HG03103 (cell line): Measurements from ENCODE around the gene CLDN12.

ENCODE experiments used
- ATAC-seq: cut with Tn5 transposase; IDR thresholded peaks from one replicate; pipeline ENCODE4 v1.9.1; 2021; ENCODE audit warnings: low read depth; ENCODE audit not compliant: unreplicated experiment

CLDN12 gene

DNA sequence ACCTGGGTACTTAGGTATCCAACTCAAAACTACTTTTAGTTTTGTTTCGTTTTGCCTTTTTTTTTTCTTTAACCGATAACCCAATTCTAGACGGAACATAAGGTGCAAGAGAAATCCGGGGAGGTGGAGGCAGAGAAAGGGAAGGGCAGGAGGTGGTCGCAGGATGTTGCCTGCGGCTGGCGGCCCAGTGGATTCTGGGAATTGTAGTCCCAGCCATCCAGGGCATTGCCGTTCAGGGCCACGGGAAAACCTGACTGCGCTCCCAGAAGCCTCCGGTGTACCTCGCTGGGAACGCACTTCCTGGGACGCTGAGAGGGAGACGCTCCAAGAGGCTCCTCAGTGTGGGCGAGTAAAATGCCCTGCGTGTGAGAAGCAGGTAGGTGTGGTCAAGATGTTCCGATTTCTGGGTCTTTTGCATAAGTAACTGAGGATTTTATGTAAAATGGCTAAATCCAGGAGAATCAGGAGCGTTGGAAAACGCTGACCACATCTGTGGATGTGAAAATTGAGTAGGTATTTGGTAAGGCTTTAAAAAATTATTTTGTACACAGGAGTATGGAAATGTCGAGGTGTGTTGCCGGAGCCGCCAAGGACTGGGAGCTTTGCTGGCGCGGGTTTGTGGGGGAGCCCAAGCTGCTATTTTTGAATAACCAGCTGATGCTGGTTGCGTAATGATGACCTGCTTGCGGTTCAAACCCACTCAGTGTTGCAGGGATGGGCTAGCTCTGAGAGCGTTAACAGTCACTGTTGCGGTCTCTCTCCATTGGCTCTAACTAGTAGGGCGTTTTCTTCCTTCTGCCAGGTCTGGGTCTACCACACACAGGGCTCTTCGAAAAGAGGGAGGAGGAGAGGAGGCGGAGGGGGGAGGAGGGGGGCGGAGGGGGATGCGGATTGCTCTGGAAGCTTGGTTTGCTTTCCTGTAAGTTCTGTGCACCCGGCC, at the start of gene CLDN12:
TSS of gene CLDN12 (plus strand) at position 288 of the 940 bp plus-strand sequence. CDS start 9,216 bp downstream, outside the sequence.
- ATAC-seq = peak; percentile 97

DNA sequence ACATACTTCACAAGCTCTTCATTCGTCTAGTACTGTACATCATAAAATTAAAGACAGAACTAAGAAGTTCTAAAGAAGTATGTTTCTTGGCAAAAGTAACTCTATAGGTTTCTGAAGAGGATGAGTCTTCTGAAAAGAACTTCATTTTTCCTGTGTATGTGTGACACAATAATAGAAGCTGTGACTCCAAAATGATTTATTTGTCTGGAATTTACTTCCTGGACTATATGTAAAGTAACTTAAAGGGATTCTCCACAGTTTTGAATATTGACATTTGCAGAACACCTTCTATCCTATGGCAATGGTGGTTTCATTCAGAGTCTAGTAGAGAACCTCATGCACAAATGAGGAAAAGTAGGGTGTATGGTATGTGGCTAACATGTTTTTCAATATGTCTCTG, 19.8 kb upstream of the CLDN12 start:
- ATAC-seq = no peak

DNA sequence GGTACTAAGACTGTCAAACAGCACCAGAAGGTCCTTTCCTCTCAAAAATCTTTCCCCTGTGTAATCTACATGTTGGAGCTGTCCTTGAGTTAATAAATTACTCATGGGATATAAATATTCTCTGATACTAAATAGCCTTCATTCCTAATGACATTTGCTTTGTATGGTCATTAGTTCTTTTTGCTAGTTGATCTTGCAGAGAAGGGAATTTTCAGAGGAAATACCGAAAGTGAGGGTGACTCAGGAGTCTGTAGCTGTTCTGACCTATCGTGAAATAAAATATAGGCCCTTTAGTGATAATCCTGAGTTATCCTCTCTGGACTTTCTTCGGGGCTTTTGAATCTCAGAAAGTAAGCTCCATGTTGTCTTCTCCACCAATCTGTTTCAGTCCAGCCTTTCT, 19.4 kb upstream of the CLDN12 start:
- ATAC-seq = no peak

DNA sequence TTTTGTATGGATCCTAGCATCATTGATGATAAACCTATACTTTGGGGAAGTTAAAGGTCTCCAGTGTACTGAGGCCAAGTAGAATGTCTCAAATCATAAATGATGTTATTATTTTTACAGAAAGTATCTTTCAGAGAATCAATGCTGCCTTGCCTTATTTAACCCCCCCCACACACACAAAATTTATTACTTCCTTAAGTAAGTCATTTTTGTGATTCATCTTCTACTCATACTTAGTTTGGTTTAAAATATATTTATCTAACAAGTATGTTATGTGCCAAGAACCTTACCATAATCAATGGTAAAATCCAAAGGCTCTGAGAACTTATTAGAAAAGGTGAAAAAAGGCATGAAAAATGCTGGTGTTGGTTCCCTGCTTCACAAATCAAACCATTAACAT, 18.8 kb upstream of the CLDN12 start:
- no peak for ATAC-seq

DNA sequence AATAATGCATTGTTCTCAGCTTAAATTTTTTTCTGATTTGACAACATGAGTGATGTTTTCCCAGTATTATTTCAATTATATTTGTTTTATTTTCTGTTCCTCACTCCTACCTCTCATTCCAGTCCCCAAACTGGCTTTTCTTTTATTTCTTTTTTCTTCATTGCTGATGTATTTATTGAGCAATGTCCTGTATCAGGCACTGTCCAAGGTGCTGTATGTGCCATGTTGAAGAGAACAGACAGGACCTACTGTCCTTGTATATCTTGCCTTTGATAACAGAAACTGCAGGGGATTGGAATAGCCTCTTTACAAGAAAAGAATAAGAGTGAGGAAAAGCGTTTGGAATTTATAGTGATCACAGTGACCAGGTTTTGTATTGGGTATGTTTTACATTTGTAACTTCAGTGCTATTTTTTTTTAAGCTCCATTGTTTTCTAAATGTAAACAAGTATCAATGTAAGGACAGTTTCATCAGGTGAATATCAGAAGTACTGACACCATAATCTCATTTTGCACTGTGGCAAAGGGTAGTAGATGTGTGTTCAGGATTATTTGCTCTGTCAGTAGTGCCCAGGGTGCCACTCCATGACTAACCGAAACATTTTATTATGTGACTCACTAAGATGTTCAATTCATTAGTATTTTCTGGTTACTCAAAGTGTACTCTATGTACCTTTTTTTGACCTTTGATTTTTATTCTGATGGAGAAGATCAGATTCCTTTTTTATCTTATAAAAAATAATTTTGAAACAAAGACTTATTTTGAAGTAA, 15.6 kb upstream of the CLDN12 start:
- no peak for ATAC-seq

DNA sequence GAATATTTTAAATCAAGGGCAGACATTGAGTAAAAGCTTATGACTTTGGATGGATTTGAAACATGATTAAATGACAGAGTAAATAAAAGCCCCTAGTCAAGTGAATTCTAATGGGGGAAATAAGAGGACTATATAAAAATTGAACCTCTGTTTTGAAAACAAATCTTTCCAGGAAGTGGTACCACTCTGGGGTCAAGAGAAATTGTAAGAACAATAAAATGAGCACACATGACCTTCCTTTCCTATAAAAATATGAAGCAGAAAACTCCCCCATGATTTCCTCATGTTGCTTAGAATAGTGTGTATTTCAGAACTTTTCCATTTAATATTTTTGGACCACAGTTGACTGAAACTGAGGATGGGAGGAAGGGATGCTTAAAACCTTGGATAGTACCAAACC, 12.3 kb upstream of the CLDN12 start:
- no peak for ATAC-seq

DNA sequence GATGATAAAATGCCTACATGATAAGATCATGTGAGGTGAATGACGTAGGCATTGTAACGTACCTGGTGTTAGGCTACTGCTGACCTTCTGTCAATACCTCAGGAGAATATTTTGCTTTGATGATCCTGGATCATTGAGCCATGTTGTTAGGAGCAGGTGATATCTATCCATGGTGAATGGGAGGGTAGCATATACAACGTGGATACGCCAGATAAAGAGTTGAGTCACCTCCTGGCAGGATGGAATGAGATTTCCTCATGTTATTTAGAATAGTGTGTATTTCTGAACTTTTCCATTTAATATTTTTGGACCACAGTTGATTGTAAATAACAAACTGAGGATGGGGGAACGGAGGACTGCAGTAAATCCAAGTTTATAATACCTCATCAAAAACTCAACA, 11.8 kb upstream of the CLDN12 start:
- no peak for ATAC-seq

DNA sequence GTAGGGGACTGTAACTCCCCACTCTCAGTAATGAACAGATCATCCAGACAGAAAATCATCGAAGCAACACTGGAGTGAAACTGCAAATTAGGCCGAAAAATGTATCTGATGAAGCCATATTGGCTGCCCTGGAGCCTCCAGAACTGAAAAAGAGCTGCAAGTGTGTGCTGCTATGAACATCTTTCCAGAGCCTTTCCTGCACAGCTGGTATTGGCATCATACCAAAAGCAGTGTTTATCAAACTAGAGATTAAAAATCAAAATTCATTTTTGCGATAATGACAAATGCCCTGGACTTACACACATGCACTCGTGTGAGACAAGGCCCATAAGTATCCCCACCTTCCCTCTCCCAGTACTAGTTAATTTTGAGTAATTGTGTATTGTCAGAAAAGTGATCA, 6.8 kb upstream of the CLDN12 start:
- no peak for ATAC-seq

DNA sequence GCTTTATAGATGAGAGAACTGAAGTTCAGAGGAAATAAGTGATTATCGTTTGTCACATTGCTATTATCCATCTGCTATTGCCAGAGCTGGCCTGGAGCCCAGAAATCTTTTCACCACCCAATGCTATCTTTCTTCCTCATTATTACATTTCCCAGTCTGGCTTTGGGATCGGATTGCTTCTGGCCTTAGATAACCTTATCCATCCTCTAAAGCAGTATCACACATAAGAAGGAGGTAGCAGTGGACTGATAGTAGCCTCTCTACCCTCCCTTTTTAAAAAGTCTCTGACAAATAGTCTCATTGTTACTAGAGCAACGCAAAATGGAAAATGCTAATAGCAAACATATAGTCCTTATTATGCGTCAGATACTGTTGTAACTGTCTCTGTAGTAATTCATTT, 1.3 kb upstream of the CLDN12 start:
- no peak for ATAC-seq

DNA sequence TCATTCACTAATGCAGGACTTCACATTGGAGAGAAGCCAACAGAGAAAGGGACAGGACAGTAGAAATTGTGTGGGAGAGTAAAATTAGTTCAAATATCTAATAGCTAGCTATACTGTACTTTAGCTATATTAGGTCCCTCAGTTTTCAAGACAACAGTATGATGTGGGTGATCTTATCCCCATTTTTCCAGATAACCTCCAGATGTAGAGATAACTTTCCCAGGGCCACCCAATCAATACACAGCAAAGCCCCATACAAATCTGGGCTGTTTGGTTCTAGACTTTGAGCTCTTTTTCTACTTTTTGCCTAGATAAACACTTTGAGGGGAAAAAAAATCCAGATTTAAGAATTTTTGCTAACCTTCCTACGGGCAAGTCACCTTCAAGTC, 482 bp upstream of the CLDN12 start:
- no peak for ATAC-seq

DNA sequence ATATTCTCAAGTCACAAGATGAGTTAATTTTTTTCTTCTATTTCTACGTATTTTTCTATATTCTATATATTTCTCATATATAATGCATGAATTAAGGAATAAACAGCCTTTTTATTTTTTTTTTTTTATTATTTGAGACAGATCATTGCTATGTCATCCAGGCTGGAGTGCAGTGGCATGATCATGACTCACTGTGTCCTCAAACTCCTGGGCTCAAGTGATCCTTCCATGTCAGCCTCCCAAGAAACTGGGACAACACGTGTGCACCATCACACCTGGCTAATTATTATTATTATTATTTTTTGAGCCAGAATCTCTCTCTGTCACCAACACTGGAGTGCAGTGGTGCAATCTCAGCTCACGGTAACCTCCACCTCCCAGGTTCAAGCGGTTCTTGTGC, 1.5 kb downstream of the CLDN12 start:
- no peak for ATAC-seq

DNA sequence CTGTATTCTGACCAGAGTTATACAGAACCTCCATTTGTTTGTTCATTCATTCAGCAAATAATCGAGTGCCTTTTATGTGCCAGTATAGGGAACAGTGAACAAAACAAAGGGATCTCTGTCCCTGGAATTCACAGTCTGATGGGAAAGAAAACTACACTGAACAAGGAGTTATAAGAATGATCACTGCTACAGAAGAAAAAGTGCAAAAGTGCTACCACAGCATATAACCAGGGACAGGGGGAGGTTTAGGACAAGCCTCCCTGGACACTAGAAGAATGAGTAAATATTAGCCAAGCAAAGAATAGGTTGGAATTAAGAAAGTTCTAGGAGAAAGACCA, 4.2 kb downstream of the CLDN12 start:
- no peak for ATAC-seq

DNA sequence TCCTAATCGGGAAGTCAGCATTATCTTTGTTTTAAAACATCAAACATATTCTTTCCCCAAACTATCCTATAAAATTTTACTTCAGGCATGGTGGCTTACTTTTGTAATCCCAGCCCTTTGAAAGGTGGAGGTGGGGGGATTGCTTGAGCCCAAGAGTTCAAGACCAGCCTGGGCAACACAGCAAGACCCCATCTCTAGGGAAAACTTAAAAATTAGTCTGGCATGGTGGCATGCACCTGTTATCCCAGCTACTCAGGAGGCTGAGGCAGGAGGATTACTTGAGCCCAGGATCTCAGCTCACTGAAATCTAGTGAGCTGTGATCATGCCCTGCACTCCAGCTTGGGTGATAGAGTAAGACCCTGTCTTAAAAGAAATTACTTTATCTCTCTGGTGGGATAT, 4.9 kb downstream of the CLDN12 start:
- ATAC-seq = no peak

DNA sequence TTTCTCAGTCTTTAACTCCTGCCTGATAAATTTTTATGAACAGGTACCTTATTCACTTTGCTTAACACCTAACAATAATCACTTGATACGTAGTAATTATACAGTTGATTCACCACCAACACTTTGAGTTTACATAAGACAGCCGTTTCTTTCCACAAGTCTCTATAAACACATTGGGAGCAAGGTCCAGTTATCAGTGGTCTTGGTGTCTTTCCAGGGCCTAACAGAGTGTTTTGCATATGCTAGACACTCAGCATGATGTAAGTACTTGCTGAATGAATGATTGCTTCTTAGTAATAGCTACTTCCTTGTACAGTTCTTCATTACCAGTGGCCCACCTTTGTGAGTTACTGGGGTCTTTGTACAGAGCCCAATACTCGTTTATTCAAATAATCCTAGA, 6.4 kb downstream of the CLDN12 start:
- ATAC-seq = no peak

DNA sequence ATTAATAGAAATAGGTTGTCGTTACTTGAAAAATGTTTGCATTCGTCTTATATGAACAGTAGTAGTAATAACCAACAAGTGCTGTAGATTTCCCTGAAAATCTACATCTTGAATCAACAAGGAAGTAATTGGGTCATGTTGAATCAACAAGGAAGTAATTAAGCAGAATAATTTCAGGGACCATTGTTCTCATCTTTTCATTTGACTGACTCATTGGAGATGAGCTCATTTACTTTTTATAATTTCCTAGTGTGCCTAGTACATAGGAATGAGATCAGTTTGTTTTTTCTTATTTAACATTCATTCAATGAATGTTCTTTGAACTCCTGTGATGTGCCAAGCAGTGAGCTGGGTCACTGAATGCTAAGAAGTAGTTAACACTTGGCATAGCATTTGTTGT, 8.2 kb downstream of the CLDN12 start:
- ATAC-seq = no peak

DNA sequence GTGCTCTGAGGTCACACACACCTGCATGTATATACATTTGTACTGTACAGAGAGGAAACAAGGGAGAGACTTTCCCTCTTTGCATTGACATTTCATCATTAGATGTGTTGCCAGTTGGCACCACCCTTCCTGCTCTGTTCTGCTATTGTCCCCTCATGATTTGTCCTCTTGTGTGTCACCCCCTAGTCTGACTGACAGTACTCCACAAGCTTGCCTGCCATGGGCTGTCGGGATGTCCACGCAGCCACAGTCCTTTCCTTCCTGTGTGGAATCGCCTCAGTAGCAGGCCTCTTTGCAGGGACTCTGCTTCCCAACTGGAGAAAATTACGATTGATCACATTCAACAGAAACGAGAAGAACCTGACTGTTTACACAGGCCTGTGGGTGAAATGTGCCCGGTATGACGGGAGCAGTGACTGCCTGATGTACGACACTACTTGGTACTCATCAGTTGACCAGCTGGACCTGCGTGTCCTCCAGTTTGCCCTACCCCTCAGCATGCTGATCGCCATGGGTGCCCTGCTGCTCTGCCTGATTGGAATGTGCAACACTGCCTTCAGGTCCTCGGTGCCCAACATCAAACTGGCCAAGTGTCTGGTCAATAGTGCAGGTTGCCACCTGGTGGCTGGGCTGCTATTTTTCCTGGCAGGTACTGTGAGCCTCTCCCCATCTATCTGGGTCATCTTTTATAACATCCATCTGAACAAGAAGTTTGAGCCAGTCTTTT, 9.4 kb downstream of the CLDN12 start:
- peak; percentile 54 for ATAC-seq

DNA sequence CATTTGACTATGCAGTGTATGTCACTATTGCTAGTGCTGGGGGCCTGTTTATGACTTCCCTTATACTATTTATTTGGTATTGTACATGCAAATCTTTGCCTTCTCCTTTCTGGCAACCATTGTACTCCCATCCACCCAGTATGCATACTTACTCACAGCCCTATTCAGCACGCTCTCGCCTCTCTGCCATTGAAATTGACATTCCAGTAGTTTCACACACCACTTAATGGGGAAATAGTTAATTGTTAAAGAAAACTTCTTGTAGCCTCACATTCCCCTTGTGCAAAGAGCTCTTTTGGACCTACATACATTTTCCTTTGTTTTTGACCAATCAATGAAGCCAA, 9.9 kb downstream of the CLDN12 start:
- ATAC-seq = no peak

DNA sequence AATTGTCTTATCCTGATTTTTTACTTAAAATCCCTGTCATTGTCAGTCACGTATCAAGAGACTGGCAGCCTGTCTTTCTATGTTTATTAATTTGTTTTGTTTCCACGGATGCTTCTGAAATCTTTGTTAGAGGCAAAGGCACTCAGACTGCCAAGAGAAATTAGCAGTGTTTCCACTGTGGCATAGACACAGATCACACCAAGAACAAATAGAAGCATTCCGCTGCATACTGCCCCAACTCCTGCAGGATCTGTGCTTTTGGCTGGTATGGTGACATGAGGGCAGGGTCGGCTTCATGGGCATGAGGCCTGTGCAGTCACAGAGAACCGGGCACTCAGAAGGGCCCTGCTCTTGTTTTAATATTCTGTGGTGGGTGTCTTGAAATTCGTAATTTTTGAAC, 18.4 kb downstream of the CLDN12 start:
- no peak for ATAC-seq

DNA sequence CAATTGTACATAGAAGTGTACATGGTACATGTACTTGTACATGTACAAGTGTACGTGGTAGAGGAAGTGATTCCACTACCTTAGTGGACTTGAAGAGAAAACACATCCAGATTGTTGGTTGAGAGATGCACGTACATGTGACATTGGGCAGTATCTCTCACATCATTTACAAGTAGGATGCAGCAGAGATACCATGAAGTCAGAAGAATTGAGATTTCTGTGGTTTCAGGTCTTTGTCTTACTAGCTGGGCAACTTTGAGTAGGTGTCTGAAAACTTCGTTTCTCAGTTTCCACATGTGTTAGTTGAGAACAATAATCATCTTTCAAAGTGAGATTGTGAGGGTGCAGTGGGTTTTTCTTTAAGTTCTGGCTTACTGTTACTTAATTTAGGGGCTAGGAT, 21.5 kb downstream of the CLDN12 start:
- ATAC-seq = peak; percentile 86

DNA sequence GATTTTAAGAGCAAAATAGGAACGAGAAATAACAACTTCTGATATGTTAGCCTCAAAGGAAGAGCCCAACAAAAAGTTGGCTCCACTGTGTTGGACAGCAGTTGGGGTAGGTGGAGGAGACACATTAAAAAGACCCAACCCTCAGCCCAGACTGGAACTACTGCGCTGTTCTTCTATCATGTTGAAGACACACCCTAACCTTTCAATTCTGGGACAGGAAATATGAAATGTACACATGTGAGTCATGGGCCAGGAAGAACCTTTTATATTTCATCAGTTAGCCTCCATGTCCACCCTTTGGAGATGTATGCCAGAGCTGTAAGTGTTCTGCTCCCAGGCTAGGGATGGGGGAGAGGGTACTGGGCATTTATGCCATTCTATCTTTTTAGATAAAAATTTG, 22.1 kb downstream of the CLDN12 start:
- ATAC-seq = no peak
